HCT116 (cell line): Measurements from ENCODE around the gene TEDC1. TPM values are rescaled to one million over a fixed set of nuclear protein-coding genes. Genes with fewer than 3 reads are reported as not detected.

Experiments
- ATAC-seq: fragments of 200-7000 bp; cut with Tn5 transposase; 2 replicates; pipeline ENCODE4 v1.9.1; 2020; ENCODE audit warnings: mild to moderate bottlenecking, moderate library complexity
- BruUV-seq: library from RNA; stranded (reverse); fragments of 400-500 nt; replicated peaks from 2 replicates; lab custom pipeline; 2021; lab: Mats Ljungman, UMichigan
- CTCF ChIA-PET: fragments of 300-600 bp; sonication (Branson Sonifier 250); formaldehyde crosslinking; loops from one replicate; lab custom pipeline; 2021; ENCODE audit warnings: antibody characterized with exemption; lab: Charles Lee
- POLR2A ChIA-PET: fragments of 300-600, 350-600 bp; sonication (Branson Sonifier 250); formaldehyde crosslinking; loops from one replicate; lab custom pipeline; 2021; ENCODE audit warnings: antibody characterized with exemption; lab: Charles Lee
- RAD21 ChIA-PET, 2 experiments: fragments of 300-600 bp; sonication (Branson Sonifier 250); formaldehyde crosslinking; loops; one replicate each; lab custom pipeline; 2023; ENCODE audit warnings: low total read pairs in 2 of 2; ENCODE audit not compliant: uncharacterized antibody in 2 of 2, unreplicated experiment in 2 of 2, low non-redundant PET in 1 of 2; lab: Charles Lee
- DNase-seq: peaks from one replicate; pipeline ENCODE4 v3.0.0-alpha.2; 2010; ENCODE audit warnings: low read depth, low spot score
- H2AFZ ChIP-seq: fragments of 200-600 bp; shearing (Covaris generic), sonication (generic); 2 replicates; pipeline ENCODE4 v1.6.1; 2017; ENCODE audit warnings: low read depth, mixed run types, mixed read lengths, antibody characterized with exemption, low read length; ENCODE audit not compliant: poor library complexity, severe bottlenecking
- H3K27ac ChIP-seq: 2 replicates; pipeline ENCODE4 v1.5.1; 2012; ENCODE audit warnings: low read depth, low read length
- H3K27me3 ChIP-seq: fragments of 200-600 bp; sonication (generic); 2 replicates; pipeline ENCODE4 v1.6.1; 2016; ENCODE audit warnings: mixed run types, low read length, mixed read lengths; ENCODE audit not compliant: insufficient read depth
- H3K36me3 ChIP-seq, 2 experiments: fragments of 200-500 bp in 1 of 2; fragments of 200-600 bp in 1 of 2; sonication (Bioruptor generic) in 1 of 2; sonication (generic) in 1 of 2; 2 replicates each; pipeline versions ENCODE4 v1.5.1 to v1.6.1; 2014 to 2016; ENCODE audit warnings: low read length in 2 of 2, inconsistent platforms in 1 of 2, mixed read lengths in 1 of 2, mixed run types in 1 of 2; ENCODE audit not compliant: insufficient read depth in 2 of 2, control insufficient read depth in 1 of 2
- H3K4me1 ChIP-seq, 2 experiments: fragments of 200-600 bp in 1 of 2; sonication (generic) in 1 of 2; 2 replicates each; pipeline versions ENCODE4 v1.5.1 to v1.6.1; 2012 to 2017; ENCODE audit warnings: low read length in 2 of 2, inconsistent platforms in 1 of 2, mild to moderate bottlenecking in 1 of 2, mixed read lengths in 1 of 2, mixed run types in 1 of 2, moderate library complexity in 1 of 2; ENCODE audit not compliant: insufficient read depth in 2 of 2, control insufficient read depth in 1 of 2
- H3K4me2 ChIP-seq: fragments of 200-600 bp; sonication (generic); 2 replicates; pipeline ENCODE4 v1.6.1; 2017; ENCODE audit warnings: mixed run types, low read length, mixed read lengths
- H3K4me3 ChIP-seq, 2 experiments: fragments of 200-600 bp in 1 of 2; sonication (generic) in 1 of 2; replicated peaks in 1 of 2; 2 replicates each; pipeline ENCODE4 v1.5.1; 2011 to 2016; ENCODE audit warnings: low read length in 2 of 2, control low read depth in 1 of 2, low read depth in 1 of 2, mild to moderate bottlenecking in 1 of 2, mixed read lengths in 1 of 2, mixed run types in 1 of 2
- H3K79me2 ChIP-seq: fragments of 200-600 bp; sonication (generic); 2 replicates; pipeline ENCODE4 v1.6.1; 2017; ENCODE audit warnings: mild to moderate bottlenecking, mixed run types, low read length, moderate library complexity, mixed read lengths; ENCODE audit not compliant: insufficient read depth
- H3K9ac ChIP-seq: fragments of 200-600 bp; sonication (generic); 2 replicates; pipeline ENCODE4 v1.6.1; 2016; ENCODE audit warnings: low read length, mixed read lengths
- H3K9me2 ChIP-seq: fragments of 200-600 bp; sonication (generic), shearing (Covaris generic); 2 replicates; pipeline ENCODE4 v1.6.1; 2017; ENCODE audit warnings: mixed run types, mild to moderate bottlenecking, moderate library complexity; ENCODE audit not compliant: insufficient read depth
- H3K9me3 ChIP-seq, 2 experiments: fragments of 200-500 bp in 1 of 2; fragments of 200-600 bp in 1 of 2; sonication (Bioruptor generic) in 1 of 2; sonication (generic) in 1 of 2; 2 replicates each; pipeline ENCODE4 v1.6.1; 2014 to 2017; ENCODE audit warnings: low read length in 2 of 2, mixed read lengths in 2 of 2, inconsistent platforms in 1 of 2, low read depth in 1 of 2, mild to moderate bottlenecking in 1 of 2, mixed run types in 1 of 2, moderate library complexity in 1 of 2; ENCODE audit not compliant: control insufficient read depth in 1 of 2, insufficient read depth in 1 of 2
- H4K20me1 ChIP-seq: fragments of 200-600 bp; sonication (generic), shearing (Covaris generic); 2 replicates; pipeline ENCODE4 v1.6.1; 2017; ENCODE audit warnings: mixed run types, mild to moderate bottlenecking, moderate library complexity; ENCODE audit not compliant: insufficient read depth
- JUND ChIP-seq: IDR thresholded peaks from 2 replicates; pipeline ENCODE4 v1.6.1; 2012
- SIN3A ChIP-seq: IDR thresholded peaks from 2 replicates; pipeline ENCODE4 v1.6.1; 2012; ENCODE audit warnings: low read depth
- ZFX ChIP-seq: fragments of 450-650 bp; IDR thresholded peaks from 2 replicates; pipeline ENCODE4 v1.6.1; 2017
- intact Hi-C: fragments of 100-400 bp; cut with micrococcal nuclease; formaldehyde crosslinking; loops from 2 replicates; pipeline ENCODE4 v1.10.0; 2022
- total RNA-seq: library from RNA; stranded (reverse); gene quantifications from one replicate; pipeline ENCODE4 v1.2.1, GENCODE V29; 2021; ENCODE audit not compliant: unreplicated experiment
- TF ChIP-seq, protein P1 (sequence below): IDR thresholded peaks from 2 replicates; pipeline ENCODE4 v1.6.1; 2011; ENCODE audit warnings: mild to moderate bottlenecking, low read length, moderate library complexity; ENCODE audit not compliant: insufficient replicate concordance; ENCODE audit errors: extremely low read depth
- TF ChIP-seq, protein P2 (sequence below), 3 experiments: fragments of 200-600 bp in 1 of 3; sonication (generic) in 1 of 3; IDR thresholded peaks in 2 of 3; conservative IDR thresholded peaks in 1 of 3; 2 replicates each; pipeline ENCODE4 v1.5.1; 2012 to 2017; ENCODE audit warnings: low read depth in 2 of 3, low read length in 2 of 3, antibody characterized with exemption in 1 of 3, borderline replicate concordance in 1 of 3, control low read depth in 1 of 3, mild to moderate bottlenecking in 1 of 3, mixed read lengths in 1 of 3, mixed run types in 1 of 3, moderate library complexity in 1 of 3; ENCODE audit not compliant: insufficient read depth in 1 of 3

TEDC1 gene
- total RNA-seq, 1 experiment from 2014 or later: 40.4 TPM

DNA sequence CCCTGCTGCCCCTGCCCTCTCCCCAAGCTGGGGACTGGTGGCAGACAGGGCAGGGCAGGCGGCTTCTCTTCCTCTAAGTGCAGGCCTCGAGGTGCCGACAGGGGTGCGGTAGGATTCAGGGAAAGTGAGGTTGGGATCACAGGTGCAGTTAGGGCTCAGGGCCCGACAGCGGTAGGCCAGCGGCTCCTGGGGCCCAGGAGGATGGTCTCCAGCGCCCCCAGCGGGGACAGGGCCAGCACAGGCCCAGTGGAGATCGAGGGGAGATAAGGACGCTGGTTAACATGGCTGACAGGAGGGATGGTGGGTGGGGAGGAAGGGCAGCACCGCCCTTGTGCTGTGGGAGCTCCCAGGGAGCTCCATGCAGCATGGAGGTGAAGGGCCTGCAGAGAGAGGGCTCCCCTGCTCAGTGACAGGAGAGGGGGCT, 5.3 kb upstream of the TEDC1 start:
- DNase-seq: no peak
- no peaks in the 10 kb centered on the region for H4K20me1 ChIP-seq
- no peaks in the 10 kb centered on the region for H3K9me3 ChIP-seq
- TF ChIP-seq JUND (no peak), ZFX (peak; percentile 26; the same call in 1 of the 2 replicates), SIN3A (no peak)
- TF ChIP-seq, protein P1, sequence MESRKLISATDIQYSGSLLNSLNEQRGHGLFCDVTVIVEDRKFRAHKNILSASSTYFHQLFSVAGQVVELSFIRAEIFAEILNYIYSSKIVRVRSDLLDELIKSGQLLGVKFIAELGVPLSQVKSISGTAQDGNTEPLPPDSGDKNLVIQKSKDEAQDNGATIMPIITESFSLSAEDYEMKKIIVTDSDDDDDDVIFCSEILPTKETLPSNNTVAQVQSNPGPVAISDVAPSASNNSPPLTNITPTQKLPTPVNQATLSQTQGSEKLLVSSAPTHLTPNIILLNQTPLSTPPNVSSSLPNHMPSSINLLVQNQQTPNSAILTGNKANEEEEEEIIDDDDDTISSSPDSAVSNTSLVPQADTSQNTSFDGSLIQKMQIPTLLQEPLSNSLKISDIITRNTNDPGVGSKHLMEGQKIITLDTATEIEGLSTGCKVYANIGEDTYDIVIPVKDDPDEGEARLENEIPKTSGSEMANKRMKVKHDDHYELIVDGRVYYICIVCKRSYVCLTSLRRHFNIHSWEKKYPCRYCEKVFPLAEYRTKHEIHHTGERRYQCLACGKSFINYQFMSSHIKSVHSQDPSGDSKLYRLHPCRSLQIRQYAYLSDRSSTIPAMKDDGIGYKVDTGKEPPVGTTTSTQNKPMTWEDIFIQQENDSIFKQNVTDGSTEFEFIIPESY: no peak
- TF ChIP-seq, protein P2, sequence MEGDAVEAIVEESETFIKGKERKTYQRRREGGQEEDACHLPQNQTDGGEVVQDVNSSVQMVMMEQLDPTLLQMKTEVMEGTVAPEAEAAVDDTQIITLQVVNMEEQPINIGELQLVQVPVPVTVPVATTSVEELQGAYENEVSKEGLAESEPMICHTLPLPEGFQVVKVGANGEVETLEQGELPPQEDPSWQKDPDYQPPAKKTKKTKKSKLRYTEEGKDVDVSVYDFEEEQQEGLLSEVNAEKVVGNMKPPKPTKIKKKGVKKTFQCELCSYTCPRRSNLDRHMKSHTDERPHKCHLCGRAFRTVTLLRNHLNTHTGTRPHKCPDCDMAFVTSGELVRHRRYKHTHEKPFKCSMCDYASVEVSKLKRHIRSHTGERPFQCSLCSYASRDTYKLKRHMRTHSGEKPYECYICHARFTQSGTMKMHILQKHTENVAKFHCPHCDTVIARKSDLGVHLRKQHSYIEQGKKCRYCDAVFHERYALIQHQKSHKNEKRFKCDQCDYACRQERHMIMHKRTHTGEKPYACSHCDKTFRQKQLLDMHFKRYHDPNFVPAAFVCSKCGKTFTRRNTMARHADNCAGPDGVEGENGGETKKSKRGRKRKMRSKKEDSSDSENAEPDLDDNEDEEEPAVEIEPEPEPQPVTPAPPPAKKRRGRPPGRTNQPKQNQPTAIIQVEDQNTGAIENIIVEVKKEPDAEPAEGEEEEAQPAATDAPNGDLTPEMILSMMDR (IDR thresholded peaks at IDR 0.05 in 2 of 3, conservative IDR thresholded peaks at IDR 0.05 in 1 of 3; ENCODE audit: borderline replicate concordance in 1 of 3, insufficient read depth in 1 of 3, low read depth in 2 of 3, low read length in 2 of 3): peak in 1 of 3 experiments; percentile 8; a peak in 2 of 6 replicates
- ChIA-PET CTCF (no interaction called here), POLR2A (no interaction called here), RAD21 (no interaction called here)
- no peak overlapping the region for H2AFZ ChIP-seq
- BruUV-seq: no TSS peak
- no peak for ATAC-seq
- H3K27ac ChIP-seq: no peak overlapping the region; the same call in 1 of the 2 replicates
- no peaks in the 10 kb centered on the region for H3K36me3 ChIP-seq
- peaks cover 33 to 85% of the 10 kb centered on the region in 2 experiments for H3K4me1 ChIP-seq
- H3K9me2 ChIP-seq: no peaks in the 10 kb centered on the region
- H3K4me3 ChIP-seq: no peak overlapping the region
- H3K79me2 ChIP-seq: peaks cover 5% of the 10 kb centered on the region; the same call in 1 of the 2 replicates
- intact Hi-C loops: no loop called here
- H3K27me3 ChIP-seq: no peaks in the 10 kb centered on the region
- H3K9ac ChIP-seq: no peak overlapping the region
- H3K4me2 ChIP-seq: no peak overlapping the region
